SH-SY5Y (cell line): ENCODE measurements around the gene IGFBP5.

Experiments used
- GATA2 ChIP-seq: IDR thresholded peaks from 2 replicates; pipeline ENCODE4 v1.6.1; 2011; ENCODE audit warnings: mild to moderate bottlenecking, low read depth, low read length
- GATA3 ChIP-seq: IDR thresholded peaks from 2 replicates; pipeline ENCODE4 v1.6.1; 2011; ENCODE audit warnings: low read depth, mild to moderate bottlenecking, low read length, moderate library complexity

DNA sequence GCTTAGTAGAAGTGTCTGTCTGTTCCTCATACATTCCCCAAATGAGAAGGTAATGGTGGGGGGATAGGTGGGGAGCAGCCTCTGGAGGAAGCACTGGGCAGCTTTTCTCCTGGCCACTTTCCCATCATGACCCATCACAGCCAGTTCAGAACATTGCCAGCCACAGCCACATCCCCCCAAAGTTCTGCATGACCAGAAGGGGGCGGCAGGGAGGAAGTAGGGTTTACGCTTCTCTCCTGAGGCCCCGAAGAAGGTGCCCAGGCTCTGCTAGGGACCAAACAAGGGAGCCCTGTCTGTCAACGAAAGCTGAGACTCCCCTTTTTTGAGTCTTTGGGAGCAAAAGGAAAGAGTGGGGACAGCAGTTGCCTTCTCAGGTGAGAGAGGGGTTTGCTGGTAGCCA lies 7.7 kb downstream of the IGFBP5 start:
- no peak for TF ChIP-seq GATA3
- TF ChIP-seq GATA2: no peak
